H1 (cell line): ENCODE data around the gene DPH6. TPM values are rescaled to one million over a fixed set of nuclear protein-coding genes. Genes with fewer than 3 reads are reported as not detected.

ENCODE experiments used
- CTCF ChIA-PET: fragments of 300-600 bp; sonication (Branson Sonifier 250); formaldehyde crosslinking; loops from one replicate; lab custom pipeline; 2021; ENCODE audit not compliant: partially characterized antibody; lab: Charles Lee
- POLR2A ChIA-PET: fragments of 300-600 bp; sonication (Branson Sonifier 250); formaldehyde crosslinking; loops from one replicate; lab custom pipeline; 2021; ENCODE audit warnings: inconsistent platforms; ENCODE audit not compliant: partially characterized antibody; lab: Charles Lee
- DNase-seq, 2 experiments: peaks; one replicate each; pipeline versions ENCODE4 v3.0.0 to v3.0.0-alpha.2; 2010 to 2022; ENCODE audit warnings: low spot score in 2 of 2, low read depth in 1 of 2, mixed read lengths in 1 of 2
- FAIRE-seq: peaks from 2 replicates; lab custom pipeline; 2011; peaks lifted over from hg19 to GRCh38; lab: Jason Lieb, UNC
- H2AFZ ChIP-seq: 2 replicates; pipeline ENCODE4 v1.8.1; 2012; ENCODE audit warnings: low read length, inconsistent platforms
- H2AK5ac ChIP-seq: 2 replicates; pipeline ENCODE4 v1.6.1; 2013; ENCODE audit warnings: low read depth, low read length
- H2BK120ac ChIP-seq: replicated peaks from 2 replicates; pipeline ENCODE3; 2013; ENCODE audit warnings: low read depth, low read length, inconsistent platforms
- H2BK12ac ChIP-seq: 2 replicates; pipeline ENCODE4 v1.6.1; 2013; ENCODE audit warnings: low read depth, low read length
- H2BK15ac ChIP-seq: 2 replicates; pipeline ENCODE4 v1.6.1; 2013; ENCODE audit warnings: low read length
- H2BK20ac ChIP-seq: 2 replicates; pipeline ENCODE4 v1.6.1; 2013; ENCODE audit warnings: low read length
- H2BK5ac ChIP-seq: 2 replicates; pipeline ENCODE4 v1.6.1; 2013; ENCODE audit warnings: low read depth, low read length
- H3K14ac ChIP-seq: 2 replicates; pipeline ENCODE4 v1.6.1; 2013; ENCODE audit warnings: inconsistent platforms; ENCODE audit not compliant: insufficient read length
- H3K18ac ChIP-seq: 2 replicates; pipeline ENCODE4 v1.6.1; 2013; ENCODE audit warnings: low read length; ENCODE audit errors: extremely low read depth
- H3K23ac ChIP-seq: 2 replicates; pipeline ENCODE4 v1.6.1; 2013; ENCODE audit warnings: inconsistent platforms; ENCODE audit not compliant: insufficient read length
- H3K23me2 ChIP-seq: 2 replicates; pipeline ENCODE4 v1.6.1; 2013; ENCODE audit warnings: low read depth, low read length
- H3K27ac ChIP-seq: 2 replicates; pipeline ENCODE4 v1.6.1; 2011; ENCODE audit warnings: low read depth, low read length, inconsistent platforms
- H3K27me3 ChIP-seq, 4 experiments: replicated peaks in 1 of 4; 1 replicate in 1 of 4; 2 replicates in 3 of 4; pipeline versions ENCODE4 v1.6.1 to v1.8.1; 2011 to 2013; ENCODE audit warnings: low read length in 3 of 4, mild to moderate bottlenecking in 3 of 4, inconsistent platforms in 2 of 4, mixed read lengths in 2 of 4, moderate library complexity in 1 of 4; ENCODE audit not compliant: control insufficient read depth in 3 of 4, insufficient read depth in 3 of 4; ENCODE audit errors: extremely low read depth in 1 of 4
- H3K36me3 ChIP-seq, 4 experiments: 2 replicates each; pipeline versions ENCODE4 v1.6.1 to v1.8.1; 2011 to 2013; ENCODE audit warnings: mild to moderate bottlenecking in 4 of 4, low read length in 3 of 4, moderate library complexity in 2 of 4, control low read depth in 1 of 4, inconsistent platforms in 1 of 4; ENCODE audit not compliant: insufficient read depth in 4 of 4, control insufficient read depth in 2 of 4
- H3K4ac ChIP-seq: replicated peaks from 2 replicates; pipeline ENCODE3; 2013; ENCODE audit warnings: low read length, low read depth, mixed read lengths, inconsistent platforms; ENCODE audit not compliant: insufficient read length
- H3K4me1 ChIP-seq, 4 experiments: replicated peaks in 1 of 4; 1 replicate in 1 of 4; 2 replicates in 3 of 4; pipeline versions ENCODE4 v1.6.1 to v1.8.1; 2011 to 2013; ENCODE audit warnings: low read length in 3 of 4, inconsistent platforms in 2 of 4, mixed read lengths in 1 of 4; ENCODE audit not compliant: insufficient read depth in 4 of 4, control insufficient read depth in 3 of 4
- H3K4me2 ChIP-seq, 2 experiments: 2 replicates each; pipeline versions ENCODE4 v1.6.1 to v1.8.1; 2011 to 2013; ENCODE audit warnings: low read depth in 2 of 2, low read length in 2 of 2, control low read depth in 1 of 2, inconsistent platforms in 1 of 2, mild to moderate bottlenecking in 1 of 2; ENCODE audit not compliant: insufficient read depth in 1 of 2
- H3K4me3 ChIP-seq, 4 experiments: fragments of 200-600, 300-600 bp in 1 of 4; sonication (generic), shearing (Covaris generic), sonication (Bioruptor Twin) in 1 of 4; 2 replicates each; pipeline versions ENCODE4 v1.5.1 to v1.8.1; 2011 to 2016; ENCODE audit warnings: low read length in 4 of 4, low read depth in 3 of 4, control low read depth in 2 of 4, inconsistent platforms in 2 of 4, mild to moderate bottlenecking in 2 of 4, mixed read lengths in 1 of 4, moderate library complexity in 1 of 4; ENCODE audit not compliant: insufficient read depth in 2 of 4; ENCODE audit errors: extremely low read depth in 1 of 4
- H3K56ac ChIP-seq: replicated peaks from 2 replicates; pipeline ENCODE3; 2013; ENCODE audit warnings: low read depth, mild to moderate bottlenecking, mixed read lengths, low read length, inconsistent platforms; ENCODE audit not compliant: insufficient read length
- H3K79me1 ChIP-seq: 2 replicates; pipeline ENCODE4 v1.6.1; 2013; ENCODE audit warnings: low read depth, low read length, control low read depth
- H3K79me2 ChIP-seq, 2 experiments: 2 replicates each; pipeline versions ENCODE4 v1.6.1 to v1.8.1; 2012 to 2013; ENCODE audit warnings: low read length in 2 of 2, mild to moderate bottlenecking in 2 of 2, inconsistent platforms in 1 of 2; ENCODE audit not compliant: insufficient read depth in 2 of 2, control insufficient read depth in 1 of 2
- H3K9ac ChIP-seq, 4 experiments: replicated peaks in 1 of 4; 1 replicate in 1 of 4; 2 replicates in 3 of 4; pipeline versions ENCODE4 v1.6.1 to v1.8.1; 2011 to 2013; ENCODE audit warnings: low read depth in 3 of 4, low read length in 3 of 4, control low read depth in 2 of 4, mild to moderate bottlenecking in 2 of 4, moderate library complexity in 2 of 4, inconsistent platforms in 1 of 4; ENCODE audit errors: extremely low read depth in 1 of 4
- H3K9me3 ChIP-seq, 2 experiments: 2 replicates each; pipeline versions ENCODE4 v1.6.1 to v1.8.1; 2012 to 2013; ENCODE audit warnings: mild to moderate bottlenecking in 2 of 2, moderate library complexity in 2 of 2, control low read depth in 1 of 2, inconsistent platforms in 1 of 2, low read depth in 1 of 2, low read length in 1 of 2, mixed read lengths in 1 of 2; ENCODE audit not compliant: insufficient read depth in 2 of 2
- H4K20me1 ChIP-seq, 2 experiments: replicated peaks in 1 of 2; 2 replicates each; pipeline versions ENCODE3 to v1.8.1; 2011 to 2013; ENCODE audit warnings: inconsistent platforms in 2 of 2, low read length in 2 of 2, mild to moderate bottlenecking in 1 of 2; ENCODE audit not compliant: insufficient read depth in 2 of 2, control insufficient read depth in 1 of 2
- H4K5ac ChIP-seq: 2 replicates; pipeline ENCODE4 v1.6.1; 2013; ENCODE audit warnings: low read length, low read depth, mixed read lengths, inconsistent platforms; ENCODE audit not compliant: insufficient read length
- H4K8ac ChIP-seq: 2 replicates; pipeline ENCODE4 v1.8.0; 2013; ENCODE audit warnings: mild to moderate bottlenecking, moderate library complexity, low read length, inconsistent platforms; ENCODE audit not compliant: insufficient read depth; ENCODE audit errors: extremely low read depth
- H4K91ac ChIP-seq: replicated peaks from 2 replicates; pipeline ENCODE3; 2013; ENCODE audit warnings: low read length, mixed read lengths, inconsistent platforms; ENCODE audit not compliant: insufficient read length
- ATF2 ChIP-seq: IDR thresholded peaks from 2 replicates; pipeline ENCODE4 v1.6.1; 2012; ENCODE audit warnings: low read length, inconsistent platforms
- BACH1 ChIP-seq: IDR thresholded peaks from 2 replicates; pipeline ENCODE4 v1.6.1; 2012; ENCODE audit warnings: low read length, improper control_type of control experiment
- CHD2 ChIP-seq: IDR thresholded peaks from 2 replicates; pipeline ENCODE4 v1.6.1; 2012; ENCODE audit warnings: low read length, improper control_type of control experiment
- GABPA ChIP-seq: IDR thresholded peaks from 2 replicates; pipeline ENCODE4 v1.6.1; 2011; ENCODE audit warnings: mild to moderate bottlenecking, low read length, moderate library complexity, borderline replicate concordance; ENCODE audit not compliant: insufficient read depth
- KDM1A ChIP-seq: fragments of 200-600, 300-600 bp; sonication (generic); IDR thresholded peaks from 2 replicates; pipeline ENCODE4 v1.7.1; 2016; ENCODE audit warnings: mild to moderate bottlenecking, low read length, borderline replicate concordance
- MAFK ChIP-seq: IDR thresholded peaks from 2 replicates; pipeline ENCODE4 v1.6.1; 2012; ENCODE audit warnings: low read depth, mild to moderate bottlenecking, improper control_type of control experiment, low read length
- PHF8 ChIP-seq: fragments of 200-600 bp; sonication (generic); conservative IDR thresholded peaks from 2 replicates; pipeline ENCODE4 v1.7.1; 2012; ENCODE audit warnings: low read depth, mild to moderate bottlenecking, inconsistent platforms, low read length, moderate library complexity
- SP4 ChIP-seq: IDR thresholded peaks from 2 replicates; pipeline ENCODE4 v1.6.1; 2012; ENCODE audit warnings: low read length, inconsistent platforms
- SUZ12 ChIP-seq: fragments of 200-600 bp; sonication (generic); IDR thresholded peaks from 2 replicates; pipeline ENCODE4 v1.6.1; 2012; ENCODE audit warnings: mild to moderate bottlenecking, inconsistent platforms, low read length, moderate library complexity, mixed read lengths
- TBP ChIP-seq: IDR thresholded peaks from 2 replicates; pipeline ENCODE4 v1.6.1; 2011; ENCODE audit warnings: low read depth, low read length, improper control_type of control experiment
- USF2 ChIP-seq: IDR thresholded peaks from 2 replicates; pipeline ENCODE4 v1.6.1; 2011; ENCODE audit warnings: low read length, improper control_type of control experiment
- ZNF274 ChIP-seq: IDR thresholded peaks from 2 replicates; pipeline ENCODE4 v1.7.0; 2012; ENCODE audit warnings: low read length, borderline replicate concordance; ENCODE audit errors: extremely low read depth
- WGBS, 2 experiments: shearing (Covaris generic) in 1 of 2; methylation state at CpG; one replicate each; pipeline versions ENCODE4 v1.1.6 to v1.1.7; 2013 to 2015; ENCODE audit warnings: low lambda C conversion rate in 2 of 2, mixed read lengths in 2 of 2, inconsistent platforms in 1 of 2, low coverage in 1 of 2, missing lambda C conversion rate in 1 of 2; ENCODE audit not compliant: insufficient replicate concordance in 2 of 2, insufficient coverage in 1 of 2, insufficient read length in 1 of 2; ENCODE audit errors: extremely low coverage in 1 of 2, missing lambda C conversion rate in 1 of 2; 5-methylcytosine and 5-hydroxymethylcytosine counted together
- polyA plus RNA-seq, 7 experiments: library from polyadenylated mRNA; depleted of rRNA in 3 of 7; stranded (reverse) in 5 of 7; unstranded in 2 of 7; fragments of >200 nt in 5 of 7; fragments of 200-250 nt in 2 of 7; gene quantifications; 1 replicate in 5 of 7; 2 replicates in 1 of 7; 4 replicates in 1 of 7; pipeline versions ENCODE4 v1.2.1 to v1.2.3, GENCODE V29; 2011 to 2013; ENCODE audit warnings: missing spikeins in 2 of 7, mixed read lengths in 2 of 7
- total RNA-seq: library from RNA; stranded (reverse); fragmentation: NEBNext Ultra II Directional; extraction: Animal tissue kit (Norgen Biotek cat#: 25700); gene quantifications from 2 replicates; pipeline ENCODE4 v1.2.1, GENCODE V29; 2021

Gene DPH6
- total and polyA plus RNA-seq, 2 of the 8 experiments (the other 6 are each of a cell fraction or from before 2014, with no cell fraction given): 21.6 to 30.5 TPM

GRCh38 chr15:35394416-35394815 lies 151.5 kb downstream of the DPH6 start:
- Histone ChIP-seq H2BK15ac (no peak overlapping the region), H3K27me3 (no peaks in the 10 kb centered on the region), H3K9ac (no peak overlapping the region), H3K4me3 (no peak overlapping the region), H3K79me1 (no peaks in the 10 kb centered on the region), H3K9me3 (peaks cover 4 to 7% of the 10 kb centered on the region in 2 experiments; a peak in 2 of 4 replicates), H3K56ac (no peak overlapping the region), H2AFZ (no peak overlapping the region), H2AK5ac (no peak overlapping the region), H3K23me2 (no peaks in the 10 kb centered on the region), H2BK5ac (no peak overlapping the region), H4K5ac (no peak overlapping the region), H3K4me2 (no peak overlapping the region), H2BK20ac (no peak overlapping the region), H3K4ac (no peak overlapping the region), H3K36me3 (peaks cover 0 to 5% (median 2%) of the 10 kb centered on the region in 4 experiments; a peak in 2 of 8 replicates), H2BK120ac (no peak overlapping the region), H3K27ac (no peak overlapping the region), H3K14ac (no peak overlapping the region), H3K18ac (no peak overlapping the region), H4K20me1 (no peaks in the 10 kb centered on the region), H3K79me2 (no peaks in the 10 kb centered on the region), H2BK12ac (no peak overlapping the region), H4K8ac (no peak overlapping the region), H3K4me1 (no peaks in the 10 kb centered on the region), H4K91ac (no peak overlapping the region), H3K23ac (no peak overlapping the region)
- no peak for DNase-seq
- ChIA-PET CTCF (no interaction called here), POLR2A (no interaction called here)
- no peak for FAIRE-seq
- 95% methylated on average over 2 of the region's 2 CpGs; no CpG with 5 or more reads in 1 of the 2 experiments for WGBS, 2 experiments
- TF ChIP-seq USF2: no peak
- no peak for TF ChIP-seq MAFK
- TF ChIP-seq SUZ12: no peak
- TF ChIP-seq ATF2: no peak
- TF ChIP-seq SP4: no peak
- no peak for TF ChIP-seq GABPA
- TF ChIP-seq KDM1A: no peak
- TF ChIP-seq TBP: no peak
- no peak for TF ChIP-seq BACH1
- no peak for TF ChIP-seq ZNF274
- no peak for TF ChIP-seq PHF8
- no peak for TF ChIP-seq CHD2
